Measurements from ENCODE around the gene TMEM132C.

The TMEM132C gene

GRCh38 chr12:128339631-128340030 is 72.7 kb downstream of the TMEM132C start:
- no peak for DNase-seq

GRCh38 chr12:128353301-128353700 is 86.3 kb downstream of the TMEM132C start:
- DNase-seq: no peak

- DNase-seq: no peak
Measured at GRCh38 chr12:128356547-128356946, 89.6 kb downstream of the TMEM132C start.

- no peak for DNase-seq
Measured at GRCh38 chr12:128361400-128361995, 94.5 kb downstream of the TMEM132C start.

- DNase-seq: no peak
Measured at GRCh38 chr12:128365032-128365431, 98.1 kb downstream of the TMEM132C start.

- DNase-seq: no peak
Measured at GRCh38 chr12:128365651-128366231, 98.8 kb downstream of the TMEM132C start.

- DNase-seq: no peak
Measured at GRCh38 chr12:128367961-128368360, 101.0 kb downstream of the TMEM132C start.

GRCh38 chr12:128381541-128381940 is 114.6 kb downstream of the TMEM132C start:
- DNase-seq: no peak

- DNase-seq: no peak
Measured at GRCh38 chr12:128381946-128382345, 115.0 kb downstream of the TMEM132C start.

- DNase-seq: no peak
Measured at GRCh38 chr12:128382946-128383345, 116.0 kb downstream of the TMEM132C start.

GRCh38 chr12:128383357-128383937 is 116.5 kb downstream of the TMEM132C start:
- DNase-seq: no peak

GRCh38 chr12:128385736-128386135 is 118.8 kb downstream of the TMEM132C start:
- DNase-seq: no peak

- no peak for DNase-seq
Measured at GRCh38 chr12:128387811-128388422, 120.9 kb downstream of the TMEM132C start.

GRCh38 chr12:128388461-128389000 is 121.6 kb downstream of the TMEM132C start:
- no peak for DNase-seq

- DNase-seq: no peak
Measured at GRCh38 chr12:128393346-128393745, 126.4 kb downstream of the TMEM132C start.

GRCh38 chr12:128394137-128394536 is 127.2 kb downstream of the TMEM132C start:
- DNase-seq: no peak

GRCh38 chr12:128399253-128399652 is 132.3 kb downstream of the TMEM132C start:
- DNase-seq: no peak

- DNase-seq: no peak
Measured at GRCh38 chr12:128402486-128403243, 135.7 kb downstream of the TMEM132C start.

- no peak for DNase-seq
Measured at GRCh38 chr12:128408669-128409068, 141.7 kb downstream of the TMEM132C start.

- DNase-seq: no peak
Measured at GRCh38 chr12:128415036-128415560, 148.1 kb downstream of the TMEM132C start.

- no peak for DNase-seq
Measured at GRCh38 chr12:128418944-128419343, 152.0 kb downstream of the TMEM132C start.

- no peak for DNase-seq
Measured at GRCh38 chr12:128420163-128420562, 153.2 kb downstream of the TMEM132C start.

- no peak for DNase-seq
Measured at GRCh38 chr12:128421375-128421774, 154.4 kb downstream of the TMEM132C start.

All from effector CD8-positive, alpha-beta T cell (primary cell).